NT2/D1 (cell line): ENCODE data around the gene DAPL1.

Source experiments
- SUZ12 ChIP-seq: IDR thresholded peaks from 2 replicates; pipeline ENCODE4 v1.6.1; 2011; ENCODE audit not compliant: insufficient read length, insufficient read depth; ENCODE audit errors: extremely low read depth
- YY1 ChIP-seq: IDR thresholded peaks from 2 replicates; pipeline ENCODE4 v1.6.1; 2011; ENCODE audit not compliant: insufficient read length, insufficient read depth
- ZNF274 ChIP-seq: IDR thresholded peaks from 2 replicates; pipeline ENCODE4 v1.6.1; 2011; ENCODE audit warnings: mild to moderate bottlenecking, low read depth, low read length

GRCh38 chr2:158760887-158761286 lies 34.2 kb upstream of the DAPL1 start:
- no peak for TF ChIP-seq ZNF274
- no peak for TF ChIP-seq YY1
- TF ChIP-seq SUZ12 = no peak
